ENCODE data around the gene P2RY6. TPM values are rescaled to one million over a fixed set of nuclear protein-coding genes. Genes with fewer than 3 reads are reported as not detected.

P2RY6 gene
- total and polyA plus RNA-seq, 2 of the 4 experiments (the other 2 are of a cell fraction): 0.44 TPM; not detected in 1

- no peak for ATAC-seq (ENCODE audit: low read depth)
- H3K18ac ChIP-seq (ENCODE audit: low read depth, low read length): no peak overlapping the region
- no peak overlapping the region for H3K4ac ChIP-seq (ENCODE audit: low read depth, low read length)
- H2BK20ac ChIP-seq (ENCODE audit: low read depth, low read length): no peak overlapping the region
- no peak overlapping the region for H3K14ac ChIP-seq (replicated peaks; ENCODE audit: low read depth, low read length)
- no peaks in the 10 kb centered on the region for H3K4me1 ChIP-seq (ENCODE audit: control insufficient read depth, insufficient read depth, low read length)
- TF ChIP-seq FOS (IDR thresholded peaks at IDR 0.05; ENCODE audit: low read depth, low read length) (no peak), MXI1 (IDR thresholded peaks at IDR 0.05; ENCODE audit: borderline replicate concordance, low read depth, low read length) (no peak), CHD1 (IDR thresholded peaks at IDR 0.05; ENCODE audit: low read depth, low read length) (no peak), MAFK (IDR thresholded peaks at IDR 0.05; ENCODE audit: low read depth, low read length) (no peak), BHLHE40 (IDR thresholded peaks at IDR 0.05; ENCODE audit: low read depth, low read length) (no peak)
- in situ Hi-C loops (cut with MboI; ENCODE audit: low sequenced_read_pairs) (loop anchor here (10.0 kb wide), 1 partner anchor 557 kb away; no protein-coding TSS in a partner anchor), intact Hi-C loops (cut with micrococcal nuclease) (no loop called here), dilution Hi-C loops (cut with HindIII; ENCODE audit: low sequenced_read_pairs, unreplicated experiment) (no loop called here)
- no peak overlapping the region for H3K56ac ChIP-seq (ENCODE audit: extremely low read depth, insufficient read depth, low read length)
- no peaks in the 10 kb centered on the region for H4K20me1 ChIP-seq (ENCODE audit: insufficient read depth, low read length)
- no peak overlapping the region for H3K4me2 ChIP-seq (ENCODE audit: low read depth, low read length)
- no peak overlapping the region for H3K23ac ChIP-seq (ENCODE audit: low read depth, low read length)
- no peak overlapping the region for H3K9ac ChIP-seq (ENCODE audit: low read depth, low read length)
- no peak overlapping the region for H4K8ac ChIP-seq (ENCODE audit: low read depth in 2 of 2, low read length in 2 of 2)
- DNase-seq: no peak
- no peak overlapping the region for H2BK5ac ChIP-seq (ENCODE audit: low read depth, low read length, poor library complexity, severe bottlenecking)
- H3K9me1 ChIP-seq (ENCODE audit: insufficient read depth, low read length): no peaks in the 10 kb centered on the region; the same call in 1 of the 2 replicates
- WGBS, 2 experiments (ENCODE audit: extremely low coverage in 2 of 2, insufficient read length in 1 of 2): no CpG with 5 or more reads among the region's 3 CpGs
- no TSS peak for BruUV-seq (replicated peaks)
- H2BK120ac ChIP-seq (ENCODE audit: low read depth, low read length): no peak overlapping the region
- H3K27me3 ChIP-seq (ENCODE audit: control insufficient read depth, insufficient read depth, low read length): peaks cover 20% of the 10 kb centered on the region
- H3K9me3 ChIP-seq (ENCODE audit: control insufficient read depth, insufficient read depth, low read length): no peaks in the 10 kb centered on the region
- ChIA-PET POLR2A (ENCODE audit: unreplicated experiment) (no interaction called here), CTCF (no interaction called here)
- H4K91ac ChIP-seq (ENCODE audit: insufficient read depth, low read depth, low read length): no peak overlapping the region
- no peak overlapping the region for H4K5ac ChIP-seq (ENCODE audit: low read depth, low read length)
- H2BK15ac ChIP-seq (ENCODE audit: low read depth, low read length): no peak overlapping the region
- no peaks in the 10 kb centered on the region for H3K79me1 ChIP-seq (ENCODE audit: low read depth in 1 of 2, low read length in 2 of 2)
- no peak overlapping the region for H3K27ac ChIP-seq (ENCODE audit: insufficient read depth, low read length)
- no peak overlapping the region for H3K4me3 ChIP-seq (ENCODE audit: insufficient read depth, low read depth, low read length)
- H2AFZ ChIP-seq (replicated peaks; ENCODE audit: low read length, poor library complexity): no peak overlapping the region
- H3K36me3 ChIP-seq (ENCODE audit: control insufficient read depth, insufficient read depth, low read length): no peaks in the 10 kb centered on the region
- H2AK9ac ChIP-seq (replicated peaks; ENCODE audit: low read depth, low read length, poor library complexity): no peak overlapping the region
- no peak overlapping the region for H2AK5ac ChIP-seq (ENCODE audit: low read depth, low read length)
These were observed 9.9 kb downstream of the P2RY6 start for GRCh38 chr11:73281796-73282660.

Measured in IMR-90 (cell line).